ENCODE data around the gene VAMP4.
"Not testable (repeated sequence)": the region's sequence is repeated elsewhere in the genome, so short reads cannot be mapped to it uniquely, and the experiment has no call there.

Gene VAMP4

DNA sequence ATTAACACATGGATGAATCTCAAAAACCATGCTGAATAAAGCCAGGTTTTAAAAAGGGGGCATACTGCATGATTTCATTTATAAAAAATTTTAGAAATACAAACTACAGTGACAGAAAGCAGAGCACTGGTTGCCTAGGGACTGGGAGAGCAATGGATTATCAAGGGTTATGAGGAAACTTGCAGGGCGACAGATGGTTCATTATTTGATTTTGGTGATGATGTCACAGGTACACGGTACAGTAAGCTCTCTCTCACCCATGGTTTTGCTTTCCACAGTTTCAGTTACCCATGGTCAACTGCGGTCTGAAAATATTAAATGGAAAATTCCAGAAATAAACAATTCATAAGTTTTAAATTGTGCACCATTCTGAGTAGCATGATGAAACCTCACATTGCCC is 14.1 kb downstream of the VAMP4 start:
- no peak for DNase-seq (ENCODE audit: low read depth)
- H3K4me3 ChIP-seq (ENCODE audit: low read depth, low read length) = no peak overlapping the region
- TF ChIP-seq, protein P1, sequence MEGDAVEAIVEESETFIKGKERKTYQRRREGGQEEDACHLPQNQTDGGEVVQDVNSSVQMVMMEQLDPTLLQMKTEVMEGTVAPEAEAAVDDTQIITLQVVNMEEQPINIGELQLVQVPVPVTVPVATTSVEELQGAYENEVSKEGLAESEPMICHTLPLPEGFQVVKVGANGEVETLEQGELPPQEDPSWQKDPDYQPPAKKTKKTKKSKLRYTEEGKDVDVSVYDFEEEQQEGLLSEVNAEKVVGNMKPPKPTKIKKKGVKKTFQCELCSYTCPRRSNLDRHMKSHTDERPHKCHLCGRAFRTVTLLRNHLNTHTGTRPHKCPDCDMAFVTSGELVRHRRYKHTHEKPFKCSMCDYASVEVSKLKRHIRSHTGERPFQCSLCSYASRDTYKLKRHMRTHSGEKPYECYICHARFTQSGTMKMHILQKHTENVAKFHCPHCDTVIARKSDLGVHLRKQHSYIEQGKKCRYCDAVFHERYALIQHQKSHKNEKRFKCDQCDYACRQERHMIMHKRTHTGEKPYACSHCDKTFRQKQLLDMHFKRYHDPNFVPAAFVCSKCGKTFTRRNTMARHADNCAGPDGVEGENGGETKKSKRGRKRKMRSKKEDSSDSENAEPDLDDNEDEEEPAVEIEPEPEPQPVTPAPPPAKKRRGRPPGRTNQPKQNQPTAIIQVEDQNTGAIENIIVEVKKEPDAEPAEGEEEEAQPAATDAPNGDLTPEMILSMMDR (IDR thresholded peaks at IDR 0.05; ENCODE audit: low read depth, low read length, missing control alignments) = no peak

DNA sequence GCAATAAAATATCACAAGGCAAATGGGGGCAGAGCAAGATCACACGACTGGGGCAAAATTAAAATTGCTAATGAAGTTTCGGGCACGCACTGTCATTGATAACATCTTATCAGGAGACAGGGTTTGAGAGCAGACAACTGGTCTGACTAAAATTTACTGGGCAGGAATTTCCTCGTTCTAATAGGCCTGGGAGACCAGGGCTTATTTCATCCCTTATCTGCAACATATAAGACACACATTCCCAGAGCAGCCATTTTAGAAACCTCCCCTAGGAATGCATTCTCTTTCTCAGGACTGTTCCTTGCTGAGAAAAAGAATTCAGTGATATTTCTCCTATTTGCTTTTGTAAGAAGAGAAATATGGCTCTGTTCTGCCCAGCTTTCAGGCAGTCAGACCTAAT is 18.7 kb downstream of the VAMP4 start:
- not testable (repeated sequence) for H3K4me3 ChIP-seq (ENCODE audit: low read depth, low read length); DNase-seq (ENCODE audit: low read depth)

DNA sequence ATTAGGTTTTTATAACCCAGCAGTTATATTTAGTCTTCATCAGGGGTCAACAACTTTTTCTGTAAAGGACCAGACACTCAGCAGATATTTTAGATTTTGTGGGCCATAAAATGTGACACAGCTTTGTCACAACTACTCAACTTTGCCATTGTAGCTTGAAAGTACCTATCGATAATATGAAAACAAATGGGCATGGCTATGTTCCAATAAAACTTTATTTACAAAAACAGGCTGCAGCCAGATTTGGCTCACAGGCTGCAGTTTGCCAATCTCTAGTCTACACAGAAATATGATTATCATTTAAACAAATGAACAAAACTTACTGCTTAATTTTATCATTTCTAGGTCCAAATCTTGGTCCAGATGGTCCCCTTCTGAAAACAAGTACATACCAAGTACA is 23.0 kb downstream of the VAMP4 start:
- no peak for DNase-seq (ENCODE audit: low read depth)
- H3K4me3 ChIP-seq (ENCODE audit: low read depth, low read length) = no peak overlapping the region
- TF ChIP-seq, protein P1 (IDR thresholded peaks at IDR 0.05; ENCODE audit: low read depth, low read length, missing control alignments) = no peak

DNA sequence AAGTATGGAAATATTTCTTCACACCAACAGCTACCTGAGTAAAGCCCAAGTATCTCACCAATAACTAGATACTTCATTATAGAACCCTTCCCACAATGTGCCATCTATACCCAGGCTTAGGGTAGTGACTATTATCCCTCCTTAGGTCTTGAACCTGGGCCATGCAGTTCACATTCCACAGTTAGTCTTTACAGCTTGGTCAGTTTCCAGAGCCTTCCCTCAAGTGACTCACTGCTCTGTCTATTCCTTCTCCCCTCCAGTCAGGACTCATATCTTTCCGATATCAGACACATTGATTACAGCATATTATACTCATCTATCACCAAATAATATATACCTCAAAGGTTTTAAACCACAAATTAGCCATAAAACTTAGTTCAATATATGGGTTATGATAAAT is 23.6 kb downstream of the VAMP4 start:
- TF ChIP-seq, protein P1 (IDR thresholded peaks at IDR 0.05; ENCODE audit: low read depth, low read length, missing control alignments) = no peak
- H3K4me3 ChIP-seq (ENCODE audit: low read depth, low read length) = no peak overlapping the region
- DNase-seq (ENCODE audit: low read depth) = no peak

DNA sequence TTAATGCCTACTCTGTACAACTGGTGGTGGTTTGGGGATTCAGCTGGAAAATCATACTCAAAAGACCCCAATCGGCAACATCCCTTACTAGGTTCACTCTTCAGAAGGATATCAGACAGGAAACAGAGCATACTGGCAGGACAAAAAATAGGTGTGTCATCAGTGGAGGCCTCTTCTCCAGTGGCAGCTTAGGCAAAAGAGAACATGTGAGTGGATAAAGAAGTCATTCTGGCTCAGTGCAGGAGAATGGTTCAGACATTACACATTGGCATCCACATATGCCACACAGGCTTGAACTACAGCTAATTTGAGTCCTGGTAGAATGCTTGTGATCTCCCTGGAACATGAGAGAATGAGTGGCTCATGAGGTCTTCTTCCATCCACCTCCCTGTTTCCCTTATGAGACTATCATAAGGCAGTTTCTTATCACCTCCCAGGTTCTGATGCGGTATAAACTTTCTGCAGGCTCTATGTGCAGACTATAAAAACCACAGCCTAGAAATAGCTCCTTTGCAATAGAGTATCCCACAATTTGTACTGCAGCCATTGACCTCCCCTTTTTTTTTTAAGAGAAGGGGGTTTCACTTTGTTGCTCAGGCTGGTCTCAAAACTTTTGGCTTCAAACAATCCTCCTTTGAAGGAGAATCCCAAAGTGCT is 24.7 kb downstream of the VAMP4 start:
- TF ChIP-seq, protein P1 (IDR thresholded peaks at IDR 0.05; ENCODE audit: low read depth, low read length, missing control alignments) = no peak
- DNase-seq (ENCODE audit: low read depth) = no peak
- H3K4me3 ChIP-seq (ENCODE audit: low read depth, low read length) = no peak overlapping the region

DNA sequence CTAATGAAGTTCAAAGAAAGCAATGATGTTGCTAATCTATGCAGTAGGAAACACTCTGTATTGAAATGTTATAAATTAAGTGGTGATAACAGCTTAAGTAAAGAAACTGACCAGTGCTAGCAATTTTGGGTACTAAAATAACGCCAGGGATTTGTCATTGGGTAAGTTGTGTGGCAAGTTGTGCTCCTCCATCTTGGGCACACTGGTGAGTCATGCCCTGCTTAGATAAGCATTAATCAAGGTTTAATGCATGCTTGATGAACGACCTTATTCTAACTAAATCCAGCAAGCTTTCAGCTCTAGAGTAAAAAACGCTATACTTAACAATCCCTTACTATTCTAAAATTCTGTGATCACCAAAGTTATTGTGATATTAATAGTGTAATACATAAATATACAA is 25.2 kb downstream of the VAMP4 start:
- H3K4me3 ChIP-seq (ENCODE audit: low read depth, low read length) = no peak overlapping the region
- TF ChIP-seq, protein P1 (IDR thresholded peaks at IDR 0.05; ENCODE audit: low read depth, low read length, missing control alignments) = no peak
- DNase-seq (ENCODE audit: low read depth) = no peak

DNA sequence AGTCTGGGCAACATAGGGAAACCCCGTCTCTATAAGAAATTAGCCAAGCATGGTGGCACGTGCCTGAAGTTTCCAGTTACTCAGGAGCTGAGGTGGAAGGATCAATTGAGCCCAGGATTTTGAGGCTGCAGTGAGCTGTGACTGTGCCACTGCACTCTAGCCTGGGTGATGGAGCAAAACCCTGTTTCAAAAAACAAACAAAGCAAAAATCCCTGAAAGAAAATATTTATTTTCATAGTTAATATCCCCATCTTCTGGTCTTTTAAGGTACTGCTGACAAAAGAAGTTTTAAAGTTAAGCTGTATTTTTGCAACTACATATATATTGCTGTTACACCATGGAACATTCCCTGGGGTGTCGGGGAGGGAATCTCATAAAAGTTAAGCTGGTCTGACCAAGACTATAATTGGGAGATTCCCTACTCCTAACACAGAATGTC is 26.0 kb downstream of the VAMP4 start:
- TF ChIP-seq, protein P1 (IDR thresholded peaks at IDR 0.05; ENCODE audit: low read depth, low read length, missing control alignments) = no peak
- DNase-seq (ENCODE audit: low read depth) = no peak
- H3K4me3 ChIP-seq (ENCODE audit: low read depth, low read length) = no peak overlapping the region
